Measurements from ENCODE around the gene FGR. TPM values are rescaled to one million over a fixed set of nuclear protein-coding genes. Genes with fewer than 3 reads are reported as not detected.

Gene FGR
- total and polyA plus RNA-seq, 2 of the 13 experiments (the other 11 are each of a cell fraction or from before 2014, with no cell fraction given) = not detected

DNA sequence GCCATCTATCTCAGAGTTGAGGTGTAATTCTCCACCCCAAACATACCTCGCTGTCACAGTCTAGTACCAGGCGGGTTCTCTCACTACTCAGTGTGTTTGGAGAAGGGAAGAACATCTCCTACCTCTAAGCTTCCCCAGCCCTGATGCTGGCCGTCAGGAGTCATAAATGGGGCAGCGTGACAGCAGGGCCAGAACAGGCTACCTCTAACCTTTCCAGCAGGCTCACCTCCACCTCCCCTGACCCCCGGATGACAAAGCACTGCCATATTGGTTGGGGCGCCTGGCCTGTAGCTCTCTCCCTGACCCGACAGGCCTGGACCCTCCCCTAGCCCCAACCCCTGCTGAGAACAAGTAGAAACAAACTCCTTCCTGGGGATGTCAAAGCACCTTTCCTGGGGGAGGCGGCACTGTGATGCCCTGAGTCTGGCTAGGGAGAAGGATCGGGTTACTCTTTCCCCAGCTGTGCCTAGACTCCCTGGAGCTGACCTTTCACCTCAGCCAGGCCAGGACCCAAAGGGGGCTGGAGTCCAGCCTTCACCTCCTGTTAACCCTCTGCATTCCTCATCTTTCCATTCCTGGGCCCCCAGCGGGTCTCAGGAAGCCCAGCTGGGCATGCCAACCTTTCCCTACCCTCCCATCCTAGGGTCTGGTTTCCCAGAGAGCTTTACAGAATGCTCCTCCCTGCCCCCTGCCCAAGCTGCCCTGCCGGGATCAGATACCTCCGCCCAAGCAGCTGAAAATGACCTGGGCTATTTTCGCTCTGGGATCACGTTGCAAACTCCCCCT, 65.3 kb downstream of the FGR start (continued):
- TF ChIP-seq NFKB2 (CRISPR knock-in tag; IDR thresholded peaks at IDR 0.05; ENCODE audit: borderline replicate concordance) = no peak
- TF ChIP-seq RXRA (CRISPR knock-in tag; IDR thresholded peaks at IDR 0.05) = peak; percentile 73; the same call in 1 of the 2 replicates
- TF ChIP-seq ZNF678 (CRISPR knock-in tag; IDR thresholded peaks at IDR 0.05) = no peak
- TF ChIP-seq SMAD3 (CRISPR knock-in tag; IDR thresholded peaks at IDR 0.05) = no peak
- no peak for TF ChIP-seq REXO4 (CRISPR knock-in tag; IDR thresholded peaks at IDR 0.05; ENCODE audit: borderline replicate concordance)
- TF ChIP-seq CBX5 (CRISPR knock-in tag; IDR thresholded peaks at IDR 0.05; ENCODE audit: borderline replicate concordance) = no peak
- no peak for TF ChIP-seq ZNF230 (CRISPR knock-in tag; IDR thresholded peaks at IDR 0.05)
- TF ChIP-seq ZNF775 (CRISPR knock-in tag; IDR thresholded peaks at IDR 0.05; ENCODE audit: borderline replicate concordance) = no peak
- TF ChIP-seq MEIS1 (CRISPR knock-in tag; IDR thresholded peaks at IDR 0.05; ENCODE audit: borderline replicate concordance) = no peak
- TF ChIP-seq ZSCAN9 (CRISPR knock-in tag; IDR thresholded peaks at IDR 0.05; ENCODE audit: borderline replicate concordance) = no peak
- TF ChIP-seq CREB1 (IDR thresholded peaks at IDR 0.05) = no peak
- TF ChIP-seq CREB1 (CRISPR knock-in tag; IDR thresholded peaks at IDR 0.05) = no peak
- TF ChIP-seq, protein P1, sequence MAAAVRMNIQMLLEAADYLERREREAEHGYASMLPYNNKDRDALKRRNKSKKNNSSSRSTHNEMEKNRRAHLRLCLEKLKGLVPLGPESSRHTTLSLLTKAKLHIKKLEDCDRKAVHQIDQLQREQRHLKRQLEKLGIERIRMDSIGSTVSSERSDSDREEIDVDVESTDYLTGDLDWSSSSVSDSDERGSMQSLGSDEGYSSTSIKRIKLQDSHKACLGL (CRISPR knock-in tag; IDR thresholded peaks at IDR 0.05) = no peak
- no peak for TF ChIP-seq ZNF674 (CRISPR knock-in tag; IDR thresholded peaks at IDR 0.05; ENCODE audit: low read depth)
- TF ChIP-seq ZNF331 (CRISPR knock-in tag; IDR thresholded peaks at IDR 0.05) = no peak
- no peak for TF ChIP-seq MTF1 (CRISPR knock-in tag; IDR thresholded peaks at IDR 0.05)
- peak; percentile 23 for TF ChIP-seq TEAD3 (CRISPR knock-in tag; optimal IDR thresholded peaks at IDR 0.05; ENCODE audit: borderline replicate concordance)
- TF ChIP-seq, protein P2, sequence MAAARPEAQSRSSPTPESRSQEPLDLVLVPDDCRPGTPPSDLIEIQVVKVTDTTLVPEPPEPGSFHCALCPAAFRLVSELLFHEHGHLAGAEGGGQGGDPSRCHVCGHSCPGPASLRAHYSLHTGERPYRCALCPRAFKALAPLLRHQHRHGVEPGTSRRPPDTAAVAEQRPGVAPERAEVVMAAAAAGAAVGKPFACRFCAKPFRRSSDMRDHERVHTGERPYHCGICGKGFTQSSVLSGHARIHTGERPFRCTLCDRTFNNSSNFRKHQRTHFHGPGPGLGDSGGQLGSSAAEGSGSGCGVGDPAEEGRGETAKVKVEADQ (CRISPR knock-in tag; IDR thresholded peaks at IDR 0.05; ENCODE audit: borderline replicate concordance) = no peak
- TF ChIP-seq NCOA1 (CRISPR knock-in tag; IDR thresholded peaks at IDR 0.05) = no peak
- TF ChIP-seq SIX4 (CRISPR knock-in tag; IDR thresholded peaks at IDR 0.05) = peak; percentile 90
- peak; percentile 68; the same call in 1 of the 2 replicates for TF ChIP-seq MTA1 (CRISPR knock-in tag; IDR thresholded peaks at IDR 0.05; ENCODE audit: borderline replicate concordance)
- TF ChIP-seq PHF8 (CRISPR knock-in tag; IDR thresholded peaks at IDR 0.05) = no peak
- no peak for TF ChIP-seq ZNF296 (CRISPR knock-in tag; conservative IDR thresholded peaks at IDR 0.05)
- TF ChIP-seq SIN3B (IDR thresholded peaks at IDR 0.05; ENCODE audit: low read length) = no peak
- no peak for TF ChIP-seq HDAC6 (IDR thresholded peaks at IDR 0.05; ENCODE audit: low read depth, low read length)
- 0 out of 2 replicates have a peak, but pooled peaks have one; percentile 19 for TF ChIP-seq ETV6 (CRISPR knock-in tag; conservative IDR thresholded peaks at IDR 0.05)
- TF ChIP-seq ZNF660 (CRISPR knock-in tag; IDR thresholded peaks at IDR 0.05; ENCODE audit: borderline replicate concordance, low read depth) = no peak
- TF ChIP-seq SYNCRIP (IDR thresholded peaks at IDR 0.05; ENCODE audit: insufficient read depth, low read depth, low read length) = no peak
- TF ChIP-seq TGIF2 (CRISPR knock-in tag; IDR thresholded peaks at IDR 0.05) = no peak
